Measurements from ENCODE around the gene LTB4R.
"Not testable (repeated sequence)": the region's sequence is repeated elsewhere in the genome, so short reads cannot be mapped to it uniquely, and the experiment has no call there.

The LTB4R gene

GRCh38 chr14:24348186-24348585 lies 36.9 kb downstream of the LTB4R start:
- H3K4me1 ChIP-seq = no peaks in the 10 kb centered on the region
- H3K27me3 ChIP-seq = peaks cover 0 to 30% of the 10 kb centered on the region in 2 donors
- no peak for DNase-seq
- no peak overlapping the region for H3K4me3 ChIP-seq
- no peaks in the 10 kb centered on the region for H3K9me3 ChIP-seq
- no peak for TF ChIP-seq CTCF (IDR thresholded peaks at IDR 0.05)
- no peaks in the 10 kb centered on the region for H3K36me3 ChIP-seq
- no peak overlapping the region for H3K27ac ChIP-seq
- intact Hi-C loops (cut with DNase I; ENCODE audit: low total_unique reads) = no loop called here

GRCh38 chr14:24349742-24350141 lies 38.4 kb downstream of the LTB4R start:
- Histone ChIP-seq H3K4me3 (no peak overlapping the region), H3K36me3 (no peaks in the 10 kb centered on the region), H3K4me1 (no peaks in the 10 kb centered on the region), H3K27me3 (peaks cover 0 to 30% of the 10 kb centered on the region in 2 donors), H3K27ac (no peak overlapping the region), H3K9me3 (no peaks in the 10 kb centered on the region)
- intact Hi-C loops (cut with DNase I; ENCODE audit: low total_unique reads) = no loop called here
- DNase-seq = no peak
- TF ChIP-seq CTCF (IDR thresholded peaks at IDR 0.05) = no peak

DNA sequence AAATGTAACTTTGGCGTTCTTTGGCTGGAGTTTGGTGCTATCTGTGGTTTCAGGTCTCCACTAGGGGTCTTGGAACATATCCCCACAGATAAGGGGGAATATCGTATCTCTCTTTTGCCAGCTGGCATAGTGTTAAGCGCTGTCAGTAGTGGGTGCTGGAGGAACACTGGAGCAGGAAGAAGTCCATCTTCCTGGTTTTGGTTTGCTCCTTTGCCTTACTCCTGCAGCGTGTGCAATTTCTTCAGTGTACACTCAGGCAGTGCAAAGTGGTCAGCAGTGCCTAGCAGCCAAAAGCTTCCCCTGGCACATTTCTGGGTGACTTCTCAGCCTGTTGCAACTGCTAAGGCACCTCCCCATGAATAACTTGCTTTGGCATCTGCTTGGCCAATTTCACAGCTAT lies 40.2 kb downstream of the LTB4R start:
- Histone ChIP-seq H3K4me3 (no peak overlapping the region), H3K4me1 (no peaks in the 10 kb centered on the region), H3K9me3 (no peaks in the 10 kb centered on the region), H3K27ac (no peak overlapping the region), H3K27me3 (peaks cover 0 to 34% of the 10 kb centered on the region in 2 donors), H3K36me3 (no peaks in the 10 kb centered on the region)
- no peak for DNase-seq
- no peak for TF ChIP-seq CTCF (IDR thresholded peaks at IDR 0.05)
- intact Hi-C loops (cut with DNase I; ENCODE audit: low total_unique reads) = no loop called here

DNA sequence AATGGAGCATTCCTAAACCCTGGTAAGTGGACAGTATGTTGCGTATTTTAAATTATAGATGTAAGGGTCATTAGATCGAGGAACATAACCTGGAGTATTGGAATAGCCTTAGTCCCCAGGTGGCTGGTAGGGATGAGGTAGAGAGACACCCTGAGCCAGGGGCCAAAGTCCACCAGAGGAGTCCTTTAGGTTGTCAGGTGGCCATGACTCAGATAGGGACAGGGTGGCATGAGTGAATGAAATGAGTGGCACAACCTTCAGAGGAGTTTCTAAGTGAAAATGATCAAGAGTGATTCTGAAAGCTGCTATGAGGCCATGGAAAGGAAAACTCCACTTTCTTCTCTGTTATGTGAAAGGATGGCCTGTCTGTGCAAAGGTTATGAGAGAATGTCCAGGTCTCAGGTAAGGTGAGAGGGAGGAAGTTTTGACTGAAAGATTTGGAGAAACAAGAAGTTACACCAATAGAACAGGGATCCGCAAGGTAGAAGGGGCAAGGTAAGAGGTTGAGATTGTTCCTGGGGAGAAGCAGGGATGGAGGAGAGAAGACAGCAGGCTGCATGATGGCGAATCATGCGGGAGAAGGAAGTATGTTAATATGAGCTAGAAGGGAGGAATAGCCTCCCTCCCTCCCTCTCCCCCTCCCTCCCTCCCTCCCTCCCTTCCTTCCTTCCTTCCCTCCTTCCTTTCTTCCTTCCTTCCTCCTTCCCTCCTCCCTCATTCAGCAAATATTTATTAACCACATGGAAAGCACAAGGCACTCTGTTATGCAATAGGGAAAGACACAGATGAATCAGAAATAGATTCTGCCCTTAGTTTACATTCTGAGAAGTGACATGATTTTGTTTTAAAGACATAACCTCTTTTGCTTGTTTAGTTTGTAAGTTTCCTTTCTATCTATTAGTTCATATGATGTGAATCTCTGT lies 42.5 kb downstream of the LTB4R start:
- DNase-seq = no peak
- H3K9me3 ChIP-seq = no peaks in the 10 kb centered on the region
- H3K27me3 ChIP-seq = peaks cover 0 to 34% of the 10 kb centered on the region in 2 donors
- H3K4me3 ChIP-seq = no peak overlapping the region
- no peak for TF ChIP-seq CTCF (IDR thresholded peaks at IDR 0.05)
- no peaks in the 10 kb centered on the region for H3K4me1 ChIP-seq
- H3K36me3 ChIP-seq = no peaks in the 10 kb centered on the region
- intact Hi-C loops (cut with DNase I; ENCODE audit: low total_unique reads) = no loop called here
- H3K27ac ChIP-seq = no peak overlapping the region

- H3K36me3 ChIP-seq; H3K4me3 ChIP-seq; H3K27ac ChIP-seq; DNase-seq; H3K9me3 ChIP-seq; intact Hi-C loops (cut with DNase I; ENCODE audit: low total_unique reads); H3K4me1 ChIP-seq: not testable (repeated sequence)
- H3K27me3 ChIP-seq = peaks cover 0 to 34% of the 10 kb centered on the region in 2 donors
Measured at GRCh38 chr14:24354482-24354825, 43.2 kb downstream of the LTB4R start.

GRCh38 chr14:24355009-24355408 lies 43.7 kb downstream of the LTB4R start:
- no peak overlapping the region for H3K27ac ChIP-seq
- DNase-seq = no peak

More at GRCh38 chr14:24355009-24355408, 43.7 kb downstream of the LTB4R start:
- Histone ChIP-seq H3K27me3 (peaks cover 0 to 34% of the 10 kb centered on the region in 2 donors), H3K9me3 (no peaks in the 10 kb centered on the region), H3K36me3 (no peaks in the 10 kb centered on the region), H3K4me3 (no peak overlapping the region), H3K4me1 (no peaks in the 10 kb centered on the region)
- intact Hi-C loops (cut with DNase I; ENCODE audit: low total_unique reads) = no loop called here
- TF ChIP-seq CTCF (IDR thresholded peaks at IDR 0.05) = no peak
